Lung (tissue), 12 donors: Measurements from ENCODE around the gene CDC42BPA. TPM values are rescaled to one million over a fixed set of nuclear protein-coding genes. Genes with fewer than 3 reads are reported as not detected.
"Not testable (repeated sequence)": the region's sequence is repeated elsewhere in the genome, so short reads cannot be mapped to it uniquely, and the experiment has no call there.

ENCODE experiments used
- ATAC-seq: fragments of 200-7000 bp; cut with Tn5 transposase; one replicate; pipeline ENCODE4 v1.9.1; 2020; ENCODE audit warnings: moderate number of reproducible peaks; ENCODE audit not compliant: insufficient read depth, low FRiP score
- DNase-seq, 3 donors: peaks; one replicate each; pipeline ENCODE4 v3.0.0-alpha.2; 2013 to 2017
- H3K27ac ChIP-seq, 2 donors: one replicate each; pipeline ENCODE4 v1.5.1; 2013; ENCODE audit warnings: mild to moderate bottlenecking in 2 of 2, moderate library complexity in 2 of 2, control low read depth in 1 of 2, inconsistent platforms in 1 of 2, low read depth in 1 of 2, low read length in 1 of 2
- H3K27me3 ChIP-seq, 3 donors: one replicate each; pipeline ENCODE4 v1.5.1; 2013; ENCODE audit warnings: low read length in 2 of 3; ENCODE audit not compliant: control insufficient read depth in 3 of 3, insufficient read depth in 3 of 3
- H3K36me3 ChIP-seq, 4 donors: one replicate each; pipeline ENCODE4 v1.5.1; 2013; ENCODE audit warnings: low read length in 4 of 4, mild to moderate bottlenecking in 1 of 4, moderate library complexity in 1 of 4; ENCODE audit not compliant: control insufficient read depth in 4 of 4, insufficient read depth in 4 of 4
- H3K4me1 ChIP-seq, 5 donors: one replicate each; pipeline ENCODE4 v1.5.1; 2013; ENCODE audit warnings: low read length in 5 of 5, mild to moderate bottlenecking in 2 of 5, moderate library complexity in 1 of 5; ENCODE audit not compliant: control insufficient read depth in 5 of 5, insufficient read depth in 5 of 5
- H3K4me3 ChIP-seq: one replicate; pipeline ENCODE4 v1.5.1; 2013; ENCODE audit warnings: mild to moderate bottlenecking, control low read depth, moderate library complexity
- H3K9ac ChIP-seq, 2 donors: one replicate each; pipeline ENCODE4 v1.5.1; 2013; ENCODE audit warnings: low read length in 2 of 2, control low read depth in 1 of 2; ENCODE audit not compliant: insufficient read depth in 1 of 2
- H3K9me3 ChIP-seq, 4 donors: one replicate each; pipeline ENCODE4 v1.5.1; 2013; ENCODE audit warnings: low read length in 3 of 4, mild to moderate bottlenecking in 1 of 4, moderate library complexity in 1 of 4; ENCODE audit not compliant: control insufficient read depth in 4 of 4, insufficient read depth in 3 of 4
- CTCF ChIP-seq: IDR thresholded peaks from 2 replicates; pipeline ENCODE4 v1.5.1; 2012; ENCODE audit warnings: mild to moderate bottlenecking; ENCODE audit errors: control extremely low read depth, extremely low read depth
- WGBS, 2 donors: extraction: QIAGEN DNeasy Blood & Tissue Kit; methylation state at CpG; one replicate each; pipeline ENCODE4 v1.1.7; 2013; 5-methylcytosine and 5-hydroxymethylcytosine counted together
- polyA plus RNA-seq, 2 donors: library from polyadenylated mRNA; stranded (reverse); fragments of 200-250 nt; gene quantifications; one replicate each; pipeline ENCODE4 v1.2.1, GENCODE V29; 2013
- total RNA-seq, 2 donors: library from RNA; depleted of rRNA in 1 of 2; stranded (reverse); fragments of >200 nt in 1 of 2; gene quantifications; one replicate each; pipeline ENCODE4 v1.2.1, GENCODE V29; 2014 to 2021
- donor health status: control.
- donor health status: control.
- donor health status: Bipolar disorder and iron deficiency.
- donor health status: healthy.
- donor health status: DM: yes; HTN: yes; CAD: no.

The CDC42BPA gene
- total and polyA plus RNA-seq, 4 donors, result 6.4 to 97.4 (median 20.2) TPM

GRCh38 chr1:227343206-227343605, 24.9 kb upstream of the CDC42BPA start:
- no peak for TF ChIP-seq CTCF
- Histone ChIP-seq H3K4me1 (peaks cover 0 to 8% (median 0%) of the 10 kb centered on the region in 5 donors), H3K4me3 (no peak overlapping the region), H3K9ac (no peak overlapping the region), H3K9me3 (peaks cover 0 to 7% (median 2%) of the 10 kb centered on the region in 4 donors), H3K36me3 (no peaks in the 10 kb centered on the region), H3K27ac (no peak overlapping the region), H3K27me3 (no peaks in the 10 kb centered on the region)
- DNase-seq, result no peak
- no peak for ATAC-seq

DNA sequence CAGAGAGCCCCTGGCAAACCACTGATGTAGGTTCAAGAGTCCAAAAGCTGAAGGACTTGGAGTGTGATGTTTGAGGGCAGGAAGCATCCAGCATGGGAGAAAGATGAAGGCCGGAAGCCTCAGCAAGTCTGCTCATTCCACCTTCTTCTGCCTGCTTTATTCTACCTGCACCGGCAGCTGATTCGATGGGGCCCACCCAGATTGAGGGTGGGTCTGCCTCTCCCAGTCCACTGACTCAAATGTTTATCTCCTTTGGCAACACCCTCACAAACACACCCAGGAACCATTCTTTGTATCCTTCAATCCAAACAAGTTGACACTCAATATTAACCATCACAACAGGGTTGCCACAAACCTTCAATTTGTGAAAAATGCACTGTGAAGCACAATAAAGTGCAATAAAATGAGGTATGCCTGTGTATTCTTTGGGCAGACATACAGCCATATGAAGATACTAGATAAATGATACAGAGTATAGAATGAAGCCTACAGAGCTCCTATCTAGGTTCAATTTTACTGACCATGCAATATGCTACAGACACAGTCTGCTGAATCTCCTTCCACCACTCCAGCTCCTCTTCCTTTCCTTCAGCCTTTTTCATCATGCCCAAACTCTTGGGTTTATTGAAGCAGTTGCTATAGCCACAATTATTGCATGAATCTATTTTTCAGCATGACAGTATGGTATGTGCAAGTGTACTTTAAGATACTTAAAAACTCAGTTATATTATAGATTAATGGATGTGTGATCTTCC, 24.0 kb upstream of the CDC42BPA start:
- DNase-seq (no peak), ATAC-seq (no peak)
- Histone ChIP-seq H3K27me3 (no peaks in the 10 kb centered on the region), H3K4me3 (no peak overlapping the region), H3K27ac (no peak overlapping the region), H3K4me1 (peaks cover 0 to 8% (median 0%) of the 10 kb centered on the region in 5 donors), H3K9ac (no peak overlapping the region), H3K36me3 (no peaks in the 10 kb centered on the region), H3K9me3 (peaks cover 0 to 7% (median 2%) of the 10 kb centered on the region in 4 donors)
- WGBS, 2 donors, result 94 to 96% methylated on average over 3 of the region's 3 CpGs
- TF ChIP-seq CTCF, result no peak

DNA sequence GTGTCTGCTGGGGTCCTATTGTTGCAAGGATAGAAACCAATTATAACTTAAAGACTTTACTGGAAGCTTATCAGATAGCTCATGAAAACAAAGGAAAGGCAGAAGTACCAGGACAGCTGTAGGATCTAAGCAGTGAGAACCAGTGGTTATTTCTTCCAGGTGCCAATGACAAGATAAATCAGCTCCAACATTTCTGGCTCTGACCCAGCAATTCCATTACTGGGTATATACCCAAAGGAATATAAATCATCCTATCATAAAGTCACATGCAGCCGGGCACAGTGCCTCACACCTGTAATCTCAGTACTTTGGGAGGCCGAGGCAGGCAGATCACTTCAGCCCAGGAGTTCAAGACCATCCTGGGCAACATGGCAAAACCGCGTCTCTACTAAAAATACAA, 17.8 kb upstream of the CDC42BPA start:
- not testable (repeated sequence) for H3K9ac ChIP-seq, H3K27me3 ChIP-seq, H3K27ac ChIP-seq, H3K4me3 ChIP-seq, ATAC-seq, H3K4me1 ChIP-seq, H3K9me3 ChIP-seq, DNase-seq, H3K36me3 ChIP-seq
- WGBS, 2 donors, result 93 to 95% methylated on average over 4 of the region's 4 CpGs

GRCh38 chr1:227335242-227336020, 17.1 kb upstream of the CDC42BPA start:
- Histone ChIP-seq H3K4me3 (no peak overlapping the region), H3K36me3 (no peaks in the 10 kb centered on the region), H3K9me3 (peaks cover 0 to 7% (median 2%) of the 10 kb centered on the region in 4 donors), H3K27ac (no peak overlapping the region), H3K9ac (no peak overlapping the region), H3K27me3 (no peaks in the 10 kb centered on the region), H3K4me1 (no peaks in the 10 kb centered on the region)
- DNase-seq, result no peak
- no peak for ATAC-seq
- 86 to 88% methylated on average over 5 of the region's 5 CpGs for WGBS, 2 donors
- TF ChIP-seq CTCF, result no peak
